Effector CD4-positive, alpha-beta T cell (primary cell): ENCODE results near the gene SOCS7.

ENCODE experiments used
- DNase-seq: peaks from one replicate; pipeline ENCODE4 v3.0.0-alpha.2; 2020
- total RNA-seq: gene quantifications from one replicate; lab custom pipeline; 2026; lab: John Stamatoyannopoulos, UW

The SOCS7 gene
- 36.0 reads per million, percentile 61 among the genes with 10 or more reads in this experiment for total RNA-seq

DNA sequence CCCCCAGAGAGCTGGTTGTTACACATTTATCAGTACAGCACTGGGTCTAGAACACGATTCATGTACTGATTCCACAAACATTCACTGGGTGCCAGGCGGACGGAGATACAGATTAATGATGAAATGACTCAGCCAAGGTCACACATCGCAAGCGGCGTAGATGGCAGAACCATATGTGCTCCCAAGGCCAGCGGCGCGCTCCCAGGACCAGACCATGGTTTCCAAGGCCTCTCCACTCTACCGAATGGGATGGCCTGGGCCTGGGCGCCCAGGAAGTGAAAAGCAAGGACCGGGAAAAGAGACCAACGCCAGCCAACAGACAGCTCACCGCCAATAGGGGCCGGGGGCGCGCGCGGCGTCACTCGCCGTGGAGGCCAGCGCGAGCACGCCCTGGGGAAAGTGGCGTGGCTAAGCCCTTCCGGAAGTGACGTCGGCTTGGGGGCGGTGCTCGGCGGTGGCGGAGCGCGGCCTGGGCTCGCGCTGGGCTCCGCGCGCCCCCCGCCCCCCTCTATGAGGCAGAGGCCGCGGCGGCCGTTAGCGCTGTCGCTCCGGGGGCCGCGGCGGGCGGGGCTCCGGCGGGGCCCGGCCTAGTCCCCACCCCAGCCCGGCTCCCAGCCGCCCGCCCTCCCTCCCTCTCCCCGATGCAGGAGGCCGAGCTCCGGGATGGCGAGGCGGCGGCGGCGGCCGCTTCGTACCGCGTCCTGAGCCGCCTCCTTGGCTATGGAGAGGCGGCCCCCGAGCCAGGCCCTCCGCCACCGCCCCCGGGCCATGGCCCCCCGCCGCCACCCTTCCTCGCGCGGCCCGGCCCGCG, at the start of gene SOCS7:
SOCS7 (plus strand) TSS at position 433 of the 811 bp plus-strand sequence; CDS start at position 642, 209 bp downstream.
- peak; percentile 91 for DNase-seq

- DNase-seq = no peak
Measured at GRCh38 chr17:38315497-38315896, 36.1 kb upstream of the SOCS7 start.

DNA sequence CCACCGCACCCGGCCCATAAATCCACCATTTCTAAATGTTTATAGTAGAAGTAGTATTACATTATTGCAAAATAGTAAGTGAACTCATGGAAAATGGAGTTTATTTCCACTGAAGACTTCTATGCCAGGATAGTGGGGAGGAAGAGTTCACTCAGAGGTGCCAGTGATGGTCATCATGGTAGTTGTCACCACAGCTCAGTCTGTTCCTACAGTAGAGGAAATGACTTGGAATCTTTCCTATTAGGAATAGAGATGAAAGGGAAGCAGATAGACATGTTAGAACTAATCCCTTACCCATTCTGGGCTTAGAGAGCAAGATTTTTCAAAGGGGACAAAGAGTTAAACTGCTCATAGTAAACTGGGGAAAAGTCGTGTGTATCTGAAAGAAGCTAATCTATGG, 34.6 kb upstream of the SOCS7 start:
- DNase-seq = no peak

- no peak for DNase-seq
Measured at GRCh38 chr17:38320482-38320881, 31.2 kb upstream of the SOCS7 start.

DNA sequence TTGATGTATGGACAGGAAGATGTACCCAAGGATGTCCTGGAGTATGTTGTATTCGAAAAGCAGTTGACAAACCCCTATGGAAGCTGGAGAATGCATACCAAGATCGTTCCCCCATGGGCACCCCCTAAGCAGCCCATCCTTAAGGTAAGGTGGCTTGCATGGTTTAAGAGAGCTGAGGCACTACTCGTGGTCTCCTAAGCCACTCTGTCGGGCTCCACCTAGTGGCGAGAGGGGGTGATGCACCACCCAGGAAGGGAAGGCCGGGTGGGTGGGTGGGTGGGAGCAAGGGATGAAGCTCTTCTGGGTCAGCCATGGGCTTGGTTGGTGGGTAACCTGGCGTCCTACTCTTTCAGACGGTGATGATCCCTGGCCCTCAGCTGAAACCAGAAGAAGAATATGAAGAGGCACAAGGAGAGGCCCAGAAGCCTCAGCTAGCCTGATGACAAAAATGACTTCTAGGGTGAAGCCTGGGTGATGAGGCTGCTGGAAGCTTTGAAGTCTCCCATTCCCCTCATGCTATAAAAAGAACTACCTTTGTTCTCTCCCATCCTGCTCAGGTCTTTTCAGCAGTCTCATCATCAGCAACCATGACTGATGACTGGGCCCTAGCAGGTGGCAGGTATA, 29.4 kb upstream of the SOCS7 start:
- peak; percentile 65 for DNase-seq

- DNase-seq = no peak
Measured at GRCh38 chr17:38322897-38323296, 28.7 kb upstream of the SOCS7 start.

DNA sequence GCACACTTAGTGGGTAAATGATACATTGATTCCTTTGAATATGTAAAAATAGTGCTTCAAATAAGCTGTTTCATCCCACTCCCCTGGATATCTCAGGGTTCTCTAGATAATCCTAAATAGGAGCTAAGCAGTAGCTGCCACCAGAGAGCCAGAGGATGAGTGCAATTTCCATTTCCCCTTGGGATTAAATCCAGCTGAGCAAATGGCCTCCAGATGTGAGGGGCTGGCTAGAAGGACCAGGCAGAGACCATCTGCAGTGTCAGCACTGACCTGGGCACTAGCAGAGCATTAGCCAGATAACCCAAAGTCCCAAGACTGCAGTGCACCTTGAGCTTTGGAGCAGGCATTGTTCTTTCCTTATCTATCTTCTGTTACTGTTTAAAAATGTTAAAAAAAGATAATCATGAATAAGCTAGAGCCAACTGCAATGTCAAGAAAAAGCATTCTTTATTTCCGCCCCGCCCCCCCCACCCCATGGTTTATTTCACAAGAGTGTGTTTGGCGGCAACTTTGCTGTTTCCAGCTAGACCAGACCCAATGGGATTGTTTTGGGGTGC, 27.4 kb upstream of the SOCS7 start:
- DNase-seq = no peak

DNA sequence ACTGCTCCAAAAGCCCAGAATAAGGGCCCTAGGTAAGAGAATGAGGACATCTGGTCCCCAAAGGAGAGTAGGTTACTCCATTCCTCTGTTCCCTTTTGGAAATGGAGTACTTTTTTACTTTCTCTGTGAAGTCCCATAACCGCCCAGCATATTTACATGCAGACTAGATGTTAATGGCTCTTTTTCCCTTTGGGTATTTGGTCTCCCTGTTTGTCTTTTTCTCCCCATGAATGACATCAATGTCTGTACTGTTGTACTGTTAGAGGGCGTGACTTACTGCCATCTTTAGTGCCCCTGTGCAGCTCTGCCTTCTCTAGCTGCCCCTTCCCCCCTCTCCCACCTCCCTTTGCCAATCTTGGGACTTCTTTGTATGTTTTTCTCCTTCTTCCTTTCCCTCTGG, 26.9 kb upstream of the SOCS7 start:
- no peak for DNase-seq

DNA sequence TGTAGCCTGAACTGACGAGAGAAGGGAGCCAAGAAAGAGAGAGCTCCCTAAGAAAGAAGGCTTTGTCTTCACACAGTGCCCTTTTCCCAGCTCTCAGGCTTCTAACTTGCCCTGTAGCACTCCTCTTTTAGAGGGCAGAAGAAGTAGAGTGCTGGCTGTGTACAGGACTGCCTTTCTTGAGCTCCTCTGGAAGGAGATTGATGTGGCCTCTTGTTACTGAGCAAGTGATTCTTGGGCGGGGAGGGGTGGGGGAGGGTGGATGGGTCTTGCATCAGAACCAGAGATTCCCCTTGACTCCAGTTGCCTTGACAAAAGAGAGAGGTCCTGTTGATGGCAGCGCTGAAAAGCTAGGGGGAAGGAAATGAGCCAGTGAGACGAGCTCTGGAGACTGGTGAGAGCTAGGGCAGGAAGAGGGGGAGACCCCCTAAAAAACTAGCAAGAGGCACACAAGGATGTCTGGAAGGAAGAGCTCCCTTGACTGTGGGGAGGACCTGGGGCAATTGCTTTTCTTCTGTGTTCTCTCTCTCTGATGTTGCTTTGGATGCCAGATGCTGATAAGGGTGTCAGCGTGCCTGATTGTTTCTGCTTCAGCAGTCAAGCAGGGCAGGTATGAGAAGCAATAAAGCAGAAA, 26.3 kb upstream of the SOCS7 start:
- DNase-seq = no peak

- DNase-seq = no peak
Measured at GRCh38 chr17:38326996-38327792, 24.4 kb upstream of the SOCS7 start.

GRCh38 chr17:38327936-38328335, 23.7 kb upstream of the SOCS7 start:
- no peak for DNase-seq

DNA sequence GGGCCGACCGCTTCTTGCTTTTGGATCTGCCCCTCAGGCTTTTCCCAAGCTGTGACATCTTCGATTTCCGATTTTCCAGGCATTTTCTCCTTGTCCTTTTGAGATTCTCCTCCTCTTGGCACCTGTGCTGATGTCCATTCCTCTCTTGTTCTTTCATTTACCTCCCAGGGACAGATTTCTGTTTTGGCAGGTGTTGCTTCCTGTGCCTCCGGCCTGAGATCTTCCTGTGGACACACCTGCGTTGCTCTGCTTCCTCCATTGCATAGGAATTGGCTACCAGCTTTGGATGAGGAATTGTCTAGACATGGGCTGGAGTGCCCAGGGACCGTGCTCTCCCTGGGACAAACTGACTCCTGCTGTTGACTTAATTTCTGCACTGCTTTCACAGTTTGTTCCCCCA, 23.0 kb upstream of the SOCS7 start:
- no peak for DNase-seq

DNA sequence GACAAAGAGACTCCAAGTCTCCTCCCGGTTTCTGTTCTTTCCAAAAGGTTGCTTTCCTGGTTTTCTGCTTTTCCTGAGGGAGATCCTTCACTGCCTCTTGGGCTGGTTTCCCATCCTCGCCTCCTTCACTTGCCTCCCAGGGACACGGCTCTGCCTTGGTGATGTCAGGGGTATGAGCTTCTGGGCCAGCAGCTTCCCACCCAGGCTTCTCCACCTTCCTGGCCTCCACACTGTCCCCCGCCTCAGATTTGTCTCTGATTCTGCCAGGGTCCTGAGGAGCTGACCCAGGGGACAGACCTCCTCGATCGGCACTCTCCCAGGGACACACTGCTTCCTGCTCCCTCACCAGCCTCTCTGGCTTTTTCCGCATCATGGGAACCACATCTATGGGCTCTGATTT, 22.4 kb upstream of the SOCS7 start:
- no peak for DNase-seq

DNA sequence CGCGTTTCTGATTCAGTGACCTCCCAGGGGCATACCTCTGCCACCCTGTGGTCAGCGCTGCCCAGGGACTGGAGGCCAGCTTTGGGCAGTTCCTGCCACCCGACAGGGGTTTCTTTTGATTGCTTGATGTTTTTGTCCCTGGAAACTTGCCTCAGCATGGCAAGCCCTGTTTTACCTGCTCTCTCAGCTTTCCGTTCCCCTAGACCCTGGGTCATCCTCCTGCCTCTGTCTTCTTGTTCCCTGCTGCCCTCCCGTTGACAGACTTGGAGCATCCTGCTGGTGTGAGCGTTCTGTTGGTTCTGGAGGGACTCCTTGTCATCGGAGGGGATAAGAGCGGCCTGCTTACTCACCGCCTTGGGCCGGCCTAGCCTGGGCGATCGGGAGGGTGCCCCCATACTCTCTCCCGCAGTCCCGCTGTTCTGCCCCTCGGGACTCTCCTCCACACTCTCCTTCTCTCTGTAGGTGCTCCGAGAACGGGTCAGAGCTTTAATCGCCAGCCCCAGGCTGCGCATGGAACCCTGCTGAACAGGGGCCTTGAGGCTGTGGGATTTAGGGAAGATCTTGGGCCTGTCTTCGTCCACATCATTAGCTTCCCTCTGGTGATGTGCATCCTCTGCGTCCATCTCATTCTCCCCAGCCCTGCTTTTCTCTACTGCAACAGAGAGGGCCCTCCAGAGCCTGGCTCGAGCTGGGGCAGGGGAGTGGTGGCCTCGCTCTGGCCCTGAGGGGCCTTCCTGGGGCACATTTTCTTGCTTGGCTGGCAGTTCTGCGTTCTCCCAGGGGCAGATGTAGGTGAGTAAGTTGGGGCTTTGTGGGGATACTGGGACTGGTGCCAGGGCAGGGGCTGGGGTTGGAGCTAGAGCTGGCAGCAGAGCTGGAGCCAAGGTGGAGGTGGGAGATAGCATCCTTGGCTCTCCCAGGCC, 21.6 kb upstream of the SOCS7 start:
- DNase-seq = no peak

- DNase-seq = no peak
Measured at GRCh38 chr17:38330941-38331411, 20.7 kb upstream of the SOCS7 start.

- DNase-seq = no peak
Measured at GRCh38 chr17:38332735-38333134, 18.9 kb upstream of the SOCS7 start.

DNA sequence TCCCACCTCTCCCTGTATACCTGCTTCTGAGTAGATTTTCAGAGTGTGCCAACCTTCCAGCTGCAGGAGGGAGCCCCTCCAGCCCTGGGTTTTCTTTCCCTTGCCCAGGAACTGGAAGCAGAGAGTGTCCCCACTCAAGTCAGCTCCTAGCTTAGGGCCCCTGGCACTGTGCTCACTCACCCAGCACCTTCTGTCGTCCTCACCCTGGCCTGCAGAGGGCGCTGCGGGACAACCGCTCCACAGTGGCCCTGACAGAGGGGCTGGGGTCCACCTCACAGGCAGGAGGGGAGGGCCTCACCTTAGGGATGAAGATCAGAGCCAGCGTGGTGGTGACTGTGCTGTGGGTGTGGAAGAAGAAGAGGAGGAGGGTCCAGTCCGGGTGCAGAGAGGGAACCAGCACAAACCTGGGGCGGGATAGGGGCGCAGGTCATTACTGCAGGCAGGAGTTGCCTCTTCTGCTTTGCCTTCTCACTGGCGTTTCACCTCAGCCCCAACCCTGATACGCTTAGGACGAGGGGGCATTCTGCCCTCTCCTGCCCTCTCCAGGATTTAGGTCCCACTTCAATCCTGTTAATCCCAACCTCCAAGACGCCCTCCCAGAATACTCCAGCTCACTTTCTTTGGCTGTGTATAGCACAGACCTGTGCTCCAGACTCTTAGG, 17.9 kb upstream of the SOCS7 start:
- DNase-seq = peak; percentile 16

GRCh38 chr17:38334480-38335364, 16.9 kb upstream of the SOCS7 start:
- no peak for DNase-seq

GRCh38 chr17:38336838-38337237, 14.8 kb upstream of the SOCS7 start:
- no peak for DNase-seq

GRCh38 chr17:38338053-38338452, 13.6 kb upstream of the SOCS7 start:
- no peak for DNase-seq
